IMR-90 (cell line): Measurements from ENCODE around the gene MRPS34. TPM values are rescaled to one million over a fixed set of nuclear protein-coding genes. Genes with fewer than 3 reads are reported as not detected.

Experiments
- ATAC-seq: fragments of 200-7000 bp; cut with Tn5 transposase; 2 replicates; pipeline ENCODE4 v1.9.1; 2020; ENCODE audit warnings: low read depth, mild to moderate bottlenecking, moderate library complexity
- BruUV-seq: library from RNA; stranded (reverse); fragments of 400-500 nt; replicated peaks from 2 replicates; lab custom pipeline; 2021; lab: Mats Ljungman, UMichigan
- CTCF ChIA-PET: fragments of 300-600 bp; formaldehyde crosslinking; extraction: SDS; loops from one replicate; lab custom pipeline; 2021; ENCODE audit warnings: antibody characterized with exemption; lab: Yijun Ruan, JAX
- POLR2A ChIA-PET: fragments of 300-600 bp; sonication (Branson Sonifier 250); formaldehyde crosslinking; loops from one replicate; lab custom pipeline; 2022; ENCODE audit warnings: antibody characterized with exemption; ENCODE audit not compliant: unreplicated experiment; lab: Charles Lee
- DNase-seq: peaks from one replicate; pipeline ENCODE4 v3.0.0; 2013
- H2AFZ ChIP-seq: replicated peaks from 2 replicates; pipeline ENCODE3; 2013; ENCODE audit warnings: low read length, mild to moderate bottlenecking; ENCODE audit not compliant: poor library complexity
- H2AK5ac ChIP-seq: 2 replicates; pipeline ENCODE4 v1.6.1; 2013; ENCODE audit warnings: low read depth, low read length, inconsistent platforms
- H2AK9ac ChIP-seq: replicated peaks from 2 replicates; pipeline ENCODE3; 2013; ENCODE audit warnings: mild to moderate bottlenecking, low read depth, low read length, moderate library complexity; ENCODE audit not compliant: poor library complexity
- H2BK120ac ChIP-seq: 2 replicates; pipeline ENCODE4 v1.6.1; 2013; ENCODE audit warnings: low read depth, low read length, inconsistent platforms
- H2BK15ac ChIP-seq: 3 replicates; pipeline ENCODE4 v1.6.1; 2013; ENCODE audit warnings: low read depth, low read length, inconsistent platforms
- H2BK20ac ChIP-seq: 2 replicates; pipeline ENCODE4 v1.6.1; 2013; ENCODE audit warnings: low read depth, mild to moderate bottlenecking, inconsistent platforms, low read length, moderate library complexity
- H2BK5ac ChIP-seq: 2 replicates; pipeline ENCODE4 v1.6.1; 2013; ENCODE audit warnings: mild to moderate bottlenecking, low read depth, low read length, inconsistent platforms; ENCODE audit not compliant: poor library complexity, severe bottlenecking
- H3K14ac ChIP-seq: replicated peaks from 2 replicates; pipeline ENCODE4 v1.6.1; 2013; ENCODE audit warnings: low read depth, low read length, inconsistent platforms
- H3K18ac ChIP-seq: 2 replicates; pipeline ENCODE4 v1.6.1; 2013; ENCODE audit warnings: low read depth, low read length, control low read depth
- H3K23ac ChIP-seq: 2 replicates; pipeline ENCODE4 v1.6.1; 2013; ENCODE audit warnings: low read depth, low read length, inconsistent platforms
- H3K27ac ChIP-seq: 2 replicates; pipeline ENCODE4 v1.5.1; 2013; ENCODE audit warnings: mild to moderate bottlenecking, control low read depth, low read length; ENCODE audit not compliant: insufficient read depth
- H3K27me3 ChIP-seq: 2 replicates; pipeline ENCODE4 v1.6.1; 2013; ENCODE audit warnings: low read length; ENCODE audit not compliant: control insufficient read depth, insufficient read depth
- H3K36me3 ChIP-seq: 2 replicates; pipeline ENCODE4 v1.6.1; 2013; ENCODE audit warnings: low read length, mixed read lengths; ENCODE audit not compliant: control insufficient read depth, insufficient read depth
- H3K4ac ChIP-seq: 2 replicates; pipeline ENCODE4 v1.6.1; 2013; ENCODE audit warnings: low read depth, low read length, inconsistent platforms
- H3K4me1 ChIP-seq: 2 replicates; pipeline ENCODE4 v1.6.1; 2013; ENCODE audit warnings: low read length, mixed read lengths; ENCODE audit not compliant: control insufficient read depth, insufficient read depth
- H3K4me2 ChIP-seq: 2 replicates; pipeline ENCODE4 v1.6.1; 2013; ENCODE audit warnings: low read depth, mild to moderate bottlenecking, control low read depth, low read length, moderate library complexity
- H3K4me3 ChIP-seq: 2 replicates; pipeline ENCODE4 v1.5.1; 2013; ENCODE audit warnings: low read depth, mild to moderate bottlenecking, control low read depth, low read length, moderate library complexity; ENCODE audit not compliant: insufficient read depth
- H3K56ac ChIP-seq: 2 replicates; pipeline ENCODE4 v1.6.1; 2013; ENCODE audit warnings: low read length, inconsistent platforms; ENCODE audit not compliant: insufficient read depth; ENCODE audit errors: extremely low read depth
- H3K79me1 ChIP-seq, 2 experiments: 2 replicates each; pipeline ENCODE4 v1.6.1; 2013; ENCODE audit warnings: low read length in 2 of 2, inconsistent platforms in 1 of 2, low read depth in 1 of 2
- H3K9ac ChIP-seq: 2 replicates; pipeline ENCODE4 v1.6.1; 2013; ENCODE audit warnings: low read depth, low read length, control low read depth
- H3K9me1 ChIP-seq: 2 replicates; pipeline ENCODE4 v1.6.1; 2013; ENCODE audit warnings: low read length, inconsistent platforms; ENCODE audit not compliant: insufficient read depth
- H3K9me3 ChIP-seq: 2 replicates; pipeline ENCODE4 v1.6.1; 2013; ENCODE audit warnings: low read length; ENCODE audit not compliant: control insufficient read depth, insufficient read depth
- H4K20me1 ChIP-seq: 2 replicates; pipeline ENCODE4 v1.6.1; 2013; ENCODE audit warnings: low read length, inconsistent platforms; ENCODE audit not compliant: insufficient read depth
- H4K5ac ChIP-seq: 2 replicates; pipeline ENCODE4 v1.6.1; 2013; ENCODE audit warnings: mild to moderate bottlenecking, low read depth, low read length, control low read depth
- H4K8ac ChIP-seq, 2 experiments: 2 replicates each; pipeline ENCODE4 v1.6.1; 2013; ENCODE audit warnings: low read depth in 2 of 2, low read length in 2 of 2, control low read depth in 1 of 2, inconsistent platforms in 1 of 2
- H4K91ac ChIP-seq: 2 replicates; pipeline ENCODE4 v1.6.1; 2013; ENCODE audit warnings: low read depth, low read length, inconsistent platforms; ENCODE audit not compliant: insufficient read depth
- CTCF ChIP-seq: conservative IDR thresholded peaks from 2 replicates; pipeline ENCODE4 v1.5.1; 2012; ENCODE audit warnings: mild to moderate bottlenecking, low read depth, low read length, improper control_type of control experiment
- POLR2A ChIP-seq: IDR thresholded peaks from 2 replicates; pipeline ENCODE4 v1.6.1; 2012; ENCODE audit warnings: mild to moderate bottlenecking, low read depth, low read length
- RAD21 ChIP-seq: IDR thresholded peaks from 2 replicates; pipeline ENCODE4 v1.6.1; 2012; ENCODE audit warnings: low read length, improper control_type of control experiment
- WGBS, 2 experiments: methylation state at CpG; one replicate each; pipeline versions ENCODE4 v1.1.5 to v1.1.7; 2013; ENCODE audit warnings: missing lambda C conversion rate in 2 of 2; ENCODE audit not compliant: insufficient read length in 1 of 2; ENCODE audit errors: extremely low coverage in 2 of 2; 5-methylcytosine and 5-hydroxymethylcytosine counted together
- dilution Hi-C: fragments of 300-500 bp; cut with HindIII; formaldehyde crosslinking; loops from one replicate; pipeline ENCODE4 v1.14.3; 2018; ENCODE audit warnings: low sequenced_read_pairs; ENCODE audit not compliant: unreplicated experiment
- in situ Hi-C: fragments of 300-500 bp; cut with MboI; formaldehyde crosslinking; loops from 3 replicates; pipeline ENCODE4 v1.14.3; 2019; ENCODE audit warnings: low sequenced_read_pairs, inconsistent platforms, mixed read lengths
- intact Hi-C: fragments of 100-400 bp; cut with micrococcal nuclease; formaldehyde crosslinking; loops from 2 replicates; pipeline ENCODE4 v1.10.0; 2022
- polyA plus RNA-seq, 3 experiments: library from polyadenylated mRNA; depleted of rRNA; stranded (reverse); fragments of >200 nt; gene quantifications; 2 replicates each; pipeline ENCODE4 v1.2.3, GENCODE V29; 2012; ENCODE audit warnings: low replicate concordance in 1 of 3
- total RNA-seq: library from RNA; depleted of rRNA; stranded (reverse); fragments of >200 nt; gene quantifications from 2 replicates; pipeline ENCODE4 v1.2.3, GENCODE V29; 2012

Gene MRPS34
- total and polyA plus RNA-seq, 2 of the 4 experiments (the other 2 are of a cell fraction): 68.5 to 80.4 TPM

GRCh38 chr16:1763521-1764511 lies 9.1 kb downstream of the MRPS34 start:
- no peaks in the 10 kb centered on the region for H3K27me3 ChIP-seq
- in situ Hi-C loops: loop anchor here (5.0 kb wide), 1 partner anchor 52 kb away; no protein-coding TSS in a partner anchor
- no peak overlapping the region for H3K18ac ChIP-seq
- no peak overlapping the region for H3K4ac ChIP-seq
- TF ChIP-seq RAD21 (peak; percentile 37), POLR2A (no peak), CTCF (peak; percentile 27; the same call in 1 of the 2 replicates)
- intact Hi-C loops: no loop called here
- no peak overlapping the region for H2BK20ac ChIP-seq
- ChIA-PET CTCF (interaction anchor here (1.3 kb wide), 1 partner anchor 51 kb away, joined by 4 read pairs; no protein-coding TSS in a partner anchor), POLR2A (no interaction called here)
- no peaks in the 10 kb centered on the region for H3K79me1 ChIP-seq
- DNase-seq (no peak), ATAC-seq (no peak)
- dilution Hi-C loops: no loop called here
- no peak overlapping the region for H3K56ac ChIP-seq
- H2BK15ac ChIP-seq: no peak overlapping the region
- H2BK5ac ChIP-seq: no peak overlapping the region
- peaks cover 83% of the 10 kb centered on the region for H3K36me3 ChIP-seq
- no peak overlapping the region for H3K23ac ChIP-seq
- H2AFZ ChIP-seq: no peak overlapping the region
- H3K9me1 ChIP-seq: no peaks in the 10 kb centered on the region
- no peak overlapping the region for H4K91ac ChIP-seq
- no peak overlapping the region for H3K4me3 ChIP-seq
- no peaks in the 10 kb centered on the region for H3K4me1 ChIP-seq
- H3K9me3 ChIP-seq: no peaks in the 10 kb centered on the region
- H2AK9ac ChIP-seq: no peak overlapping the region
- no peak overlapping the region for H3K4me2 ChIP-seq
- no peak overlapping the region for H2AK5ac ChIP-seq
- H3K14ac ChIP-seq: no peak overlapping the region
- H3K9ac ChIP-seq: no peak overlapping the region
- H2BK120ac ChIP-seq: no peak overlapping the region
- H4K20me1 ChIP-seq: no peaks in the 10 kb centered on the region; the same call in 1 of the 2 replicates
- H4K8ac ChIP-seq: no peak overlapping the region
- H4K5ac ChIP-seq: no peak overlapping the region
- WGBS, 2 experiments: 63% methylated on average over 18 of the region's 81 CpGs; no CpG with 5 or more reads in 1 of the 2 experiments
- no peak overlapping the region for H3K27ac ChIP-seq
- BruUV-seq: no TSS peak
